Upper lobe of left lung (tissue), 4 donors: Measurements from ENCODE around the gene TXNIP.

ENCODE experiments used
- CTCF ChIP-seq, 6 experiments: fragments of 450-650 bp in 4 of 6; fragments of 200-600 bp in 2 of 6; sonication (generic) in 2 of 6; IDR thresholded peaks; one replicate each; pipeline ENCODE4 v1.5.1; 2016 to 2019; ENCODE audit warnings: antibody characterized with exemption in 6 of 6
- EP300 ChIP-seq, 4 donors: sonication (generic); formaldehyde crosslinking; IDR thresholded peaks; one replicate each; pipeline ENCODE4 v1.5.1; 2017; ENCODE audit warnings: antibody characterized with exemption in 4 of 4, control low read depth in 2 of 4
- POLR2A ChIP-seq, 4 donors: fragments of 450-650 bp; IDR thresholded peaks; one replicate each; pipeline ENCODE4 v1.5.1; 2016 to 2017; ENCODE audit warnings: antibody characterized with exemption in 4 of 4, mild to moderate bottlenecking in 2 of 4
- POLR2AphosphoS5 ChIP-seq, 2 donors: sonication (generic); formaldehyde crosslinking; IDR thresholded peaks; one replicate each; pipeline ENCODE4 v1.5.1; 2017; ENCODE audit warnings: antibody characterized with exemption in 2 of 2

- peak in 1 of 6 experiments; percentile 9 for TF ChIP-seq CTCF (IDR thresholded peaks at IDR 0.05)
- TF ChIP-seq POLR2AphosphoS5 (IDR thresholded peaks at IDR 0.05): no peak
- no peak for TF ChIP-seq POLR2A (IDR thresholded peaks at IDR 0.05)
- no peak for TF ChIP-seq EP300 (IDR thresholded peaks at IDR 0.05)
These were observed 1.3 kb upstream of the TXNIP start for GRCh38 chr1:145997718-145998023.
